ENCODE data around the gene PRKN.

The PRKN gene

GRCh38 chr6:161949531-161949930 lies 778.0 kb downstream of the PRKN start:
- no peak overlapping the region for H3K4me3 ChIP-seq (ENCODE audit: low read length)
- TF ChIP-seq CTCF (IDR thresholded peaks at IDR 0.05; ENCODE audit: insufficient read depth, low read depth, low read length, missing control alignments) = no peak
- DNase-seq (ENCODE audit: low read depth) = no peak

- H3K4me3 ChIP-seq (ENCODE audit: low read length) = no peak overlapping the region
- no peak for DNase-seq (ENCODE audit: low read depth)
- TF ChIP-seq CTCF (IDR thresholded peaks at IDR 0.05; ENCODE audit: insufficient read depth, low read depth, low read length, missing control alignments) = no peak
These were observed 779.1 kb downstream of the PRKN start for GRCh38 chr6:161948462-161948861.

- DNase-seq (ENCODE audit: low read depth) = no peak
- TF ChIP-seq CTCF (IDR thresholded peaks at IDR 0.05; ENCODE audit: insufficient read depth, low read depth, low read length, missing control alignments) = no peak
- no peak overlapping the region for H3K4me3 ChIP-seq (ENCODE audit: low read length)
These were observed 780.2 kb downstream of the PRKN start for GRCh38 chr6:161947371-161947770.

GRCh38 chr6:161946461-161946860 lies 781.1 kb downstream of the PRKN start:
- H3K4me3 ChIP-seq (ENCODE audit: low read length) = no peak overlapping the region
- TF ChIP-seq CTCF (IDR thresholded peaks at IDR 0.05; ENCODE audit: insufficient read depth, low read depth, low read length, missing control alignments) = no peak
- no peak for DNase-seq (ENCODE audit: low read depth)

- no peak for TF ChIP-seq CTCF (IDR thresholded peaks at IDR 0.05; ENCODE audit: insufficient read depth, low read depth, low read length, missing control alignments)
- no peak for DNase-seq (ENCODE audit: low read depth)
- H3K4me3 ChIP-seq (ENCODE audit: low read length) = no peak overlapping the region
These were observed 784.0 kb downstream of the PRKN start for GRCh38 chr6:161943561-161943960.

GRCh38 chr6:161941565-161941964 lies 786.0 kb downstream of the PRKN start:
- DNase-seq (ENCODE audit: low read depth) = no peak
- H3K4me3 ChIP-seq (ENCODE audit: low read length) = no peak overlapping the region
- TF ChIP-seq CTCF (IDR thresholded peaks at IDR 0.05; ENCODE audit: insufficient read depth, low read depth, low read length, missing control alignments) = no peak

- H3K4me3 ChIP-seq (ENCODE audit: low read length) = no peak overlapping the region
- TF ChIP-seq CTCF (IDR thresholded peaks at IDR 0.05; ENCODE audit: insufficient read depth, low read depth, low read length, missing control alignments) = no peak
- no peak for DNase-seq (ENCODE audit: low read depth)
These were observed 787.0 kb downstream of the PRKN start for GRCh38 chr6:161940519-161940918.

Data from epithelial cell of esophagus (primary cell).